ENCODE results near the gene CRYBG2. TPM values are rescaled to one million over a fixed set of nuclear protein-coding genes. Genes with fewer than 3 reads are reported as not detected.
"Not testable (repeated sequence)": the region's sequence is repeated elsewhere in the genome, so short reads cannot be mapped to it uniquely, and the experiment has no call there.

The CRYBG2 gene
- total RNA-seq, 1 donor from 2014 or later: 3.0 TPM

GRCh38 chr1:26389604-26390247 lies 35.8 kb upstream of the CRYBG2 start:
- Histone ChIP-seq H3K4me1 (peaks cover 19% of the 10 kb centered on the region), H3K4me2 (no peak overlapping the region), H3K27me3 (no peaks in the 10 kb centered on the region), H3K9me3 (ENCODE audit: low read depth) (no peaks in the 10 kb centered on the region), H3K36me3 (no peaks in the 10 kb centered on the region), H3K27ac (no peak overlapping the region), H2AFZ (replicated peaks) (peak overlapping the region; percentile 18), H3F3A (ENCODE audit: low read depth) (peaks cover 5% of the 10 kb centered on the region), H3K4me3 (no peak overlapping the region), H3K79me2 (ENCODE audit: low read depth) (no peaks in the 10 kb centered on the region), H3K9ac (no peak overlapping the region), H4K20me1 (ENCODE audit: low read depth) (no peaks in the 10 kb centered on the region)
- Mint-ChIP-seq H3K4me3 (no peak overlapping the region), H3K4me1 (peaks cover 45% of the 10 kb centered on the region), H3K27ac (no peak overlapping the region), H3K9me3 (no peaks in the 10 kb centered on the region), H3K36me3 (no peaks in the 10 kb centered on the region), H3K27me3 (ENCODE audit: insufficient read depth, low read depth) (peaks cover 8% of the 10 kb centered on the region)
- TF ChIP-seq EZH2phosphoT487 (IDR thresholded peaks at IDR 0.05) (no peak), EZH2 (IDR thresholded peaks at IDR 0.05) (no peak), CTCF (IDR thresholded peaks at IDR 0.05) (no peak)
- no peak for DNase-seq (ENCODE audit: low spot score)

GRCh38 chr1:26388791-26389445 lies 35.0 kb upstream of the CRYBG2 start:
- no peak overlapping the region for H3K4me3 ChIP-seq
- no peaks in the 10 kb centered on the region for H3K79me2 ChIP-seq (ENCODE audit: low read depth)
- no peaks in the 10 kb centered on the region for H3K27me3 ChIP-seq
- peaks cover 19% of the 10 kb centered on the region for H3K4me1 ChIP-seq
- no peaks in the 10 kb centered on the region for H3K36me3 Mint-ChIP-seq
- peaks cover 8% of the 10 kb centered on the region for H3K27me3 Mint-ChIP-seq (ENCODE audit: insufficient read depth, low read depth)
- H3K27ac ChIP-seq: no peak overlapping the region
- no peaks in the 10 kb centered on the region for H4K20me1 ChIP-seq (ENCODE audit: low read depth)
- H3K27ac Mint-ChIP-seq: peak overlapping the region; percentile 70
- H3K36me3 ChIP-seq: no peaks in the 10 kb centered on the region
- no peak for DNase-seq (ENCODE audit: low spot score)
- H3K9me3 Mint-ChIP-seq: no peaks in the 10 kb centered on the region
- peak overlapping the region; percentile 35 for H3K4me3 Mint-ChIP-seq
- no peak overlapping the region for H3K9ac ChIP-seq
- H3F3A ChIP-seq (ENCODE audit: low read depth): peaks cover 5% of the 10 kb centered on the region
- H2AFZ ChIP-seq (replicated peaks): peak overlapping the region; percentile 18
- H3K9me3 ChIP-seq (ENCODE audit: low read depth): no peaks in the 10 kb centered on the region
- no peak overlapping the region for H3K4me2 ChIP-seq
- TF ChIP-seq EZH2 (IDR thresholded peaks at IDR 0.05): no peak
- no peak for TF ChIP-seq CTCF (IDR thresholded peaks at IDR 0.05)
- TF ChIP-seq EZH2phosphoT487 (IDR thresholded peaks at IDR 0.05): no peak
- H3K4me1 Mint-ChIP-seq: peaks cover 45% of the 10 kb centered on the region

GRCh38 chr1:26387447-26387846 lies 33.5 kb upstream of the CRYBG2 start:
- no peak overlapping the region for H3K27ac ChIP-seq
- DNase-seq (ENCODE audit: low spot score): no peak
- peaks cover 5% of the 10 kb centered on the region for H3F3A ChIP-seq (ENCODE audit: low read depth)
- no peaks in the 10 kb centered on the region for H3K79me2 ChIP-seq (ENCODE audit: low read depth)
- no peak overlapping the region for H3K4me3 ChIP-seq
- Mint-ChIP-seq H3K4me1 (peaks cover 33% of the 10 kb centered on the region), H3K4me3 (no peak overlapping the region), H3K27ac (no peak overlapping the region), H3K27me3 (ENCODE audit: insufficient read depth, low read depth) (peaks cover 6% of the 10 kb centered on the region), H3K9me3 (no peaks in the 10 kb centered on the region), H3K36me3 (no peaks in the 10 kb centered on the region)
- no peaks in the 10 kb centered on the region for H3K27me3 ChIP-seq
- H4K20me1 ChIP-seq (ENCODE audit: low read depth): no peaks in the 10 kb centered on the region
- H3K9me3 ChIP-seq (ENCODE audit: low read depth): no peaks in the 10 kb centered on the region
- H3K4me2 ChIP-seq: no peak overlapping the region
- H3K36me3 ChIP-seq: no peaks in the 10 kb centered on the region
- TF ChIP-seq EZH2 (IDR thresholded peaks at IDR 0.05) (no peak), EZH2phosphoT487 (IDR thresholded peaks at IDR 0.05) (no peak), CTCF (IDR thresholded peaks at IDR 0.05) (no peak)
- no peak overlapping the region for H2AFZ ChIP-seq (replicated peaks)
- no peak overlapping the region for H3K9ac ChIP-seq
- peaks cover 15% of the 10 kb centered on the region for H3K4me1 ChIP-seq

- H3K4me3 ChIP-seq; H3K36me3 Mint-ChIP-seq; H2AFZ ChIP-seq (replicated peaks); H3K27me3 ChIP-seq; H3K4me1 ChIP-seq; H3K9ac ChIP-seq; H3K27ac Mint-ChIP-seq; H4K20me1 ChIP-seq (ENCODE audit: low read depth); H3F3A ChIP-seq (ENCODE audit: low read depth); H3K79me2 ChIP-seq (ENCODE audit: low read depth); H3K9me3 ChIP-seq (ENCODE audit: low read depth); H3K4me2 ChIP-seq; DNase-seq (ENCODE audit: low spot score); H3K9me3 Mint-ChIP-seq; H3K4me3 Mint-ChIP-seq; H3K36me3 ChIP-seq; H3K27me3 Mint-ChIP-seq (ENCODE audit: insufficient read depth, low read depth); H3K27ac ChIP-seq: not testable (repeated sequence)
- H3K4me1 Mint-ChIP-seq: peaks cover 18% of the 10 kb centered on the region
These were observed 31.1 kb upstream of the CRYBG2 start for GRCh38 chr1:26385063-26385462.

Measured in neural progenitor cell (in vitro differentiated cells).